ENCODE data around the gene EPG5. TPM values are rescaled to one million over a fixed set of nuclear protein-coding genes. Genes with fewer than 3 reads are reported as not detected.

Gene EPG5
- total RNA-seq, 4 donors from 2014 or later = 20.4 to 34.3 (median 28.2) TPM

DNA sequence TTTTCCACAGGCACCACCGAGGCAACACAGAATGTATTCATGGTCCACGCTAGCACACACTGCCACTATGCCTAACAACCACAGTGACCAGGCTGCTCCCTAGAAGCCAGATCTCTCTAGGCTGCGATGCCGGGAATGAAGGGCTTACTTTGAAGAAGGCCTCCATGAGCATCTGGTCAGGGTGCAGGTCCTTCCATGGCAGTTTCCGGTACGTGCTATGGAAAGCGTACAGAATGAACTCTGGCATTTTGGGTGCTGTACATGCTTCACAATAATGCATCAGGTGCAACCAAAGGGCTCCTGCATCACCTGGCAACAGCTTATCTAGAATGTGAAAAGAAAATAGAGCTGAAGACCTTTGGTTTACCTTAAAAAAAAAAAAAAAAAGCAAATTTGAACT is 96.7 kb downstream of the EPG5 start:
- WGBS = 93% methylated on average over 7 of the region's 7 CpGs
- Histone ChIP-seq H3K4me3 (no peak overlapping the region), H3K27me3 (no peaks in the 10 kb centered on the region), H3K9me3 (no peaks in the 10 kb centered on the region), H3K36me3 (peaks cover 31 to 95% (median 71%) of the 10 kb centered on the region in 4 donors), H3K4me1 (no peaks in the 10 kb centered on the region), H3K27ac (replicated peaks in 1 of 4) (no peak overlapping the region)
- intact Hi-C loops (cut with DNase I) = no loop called here
- DNase-seq (ENCODE audit: extremely low spot score) = no peak
- TF ChIP-seq, protein P1, sequence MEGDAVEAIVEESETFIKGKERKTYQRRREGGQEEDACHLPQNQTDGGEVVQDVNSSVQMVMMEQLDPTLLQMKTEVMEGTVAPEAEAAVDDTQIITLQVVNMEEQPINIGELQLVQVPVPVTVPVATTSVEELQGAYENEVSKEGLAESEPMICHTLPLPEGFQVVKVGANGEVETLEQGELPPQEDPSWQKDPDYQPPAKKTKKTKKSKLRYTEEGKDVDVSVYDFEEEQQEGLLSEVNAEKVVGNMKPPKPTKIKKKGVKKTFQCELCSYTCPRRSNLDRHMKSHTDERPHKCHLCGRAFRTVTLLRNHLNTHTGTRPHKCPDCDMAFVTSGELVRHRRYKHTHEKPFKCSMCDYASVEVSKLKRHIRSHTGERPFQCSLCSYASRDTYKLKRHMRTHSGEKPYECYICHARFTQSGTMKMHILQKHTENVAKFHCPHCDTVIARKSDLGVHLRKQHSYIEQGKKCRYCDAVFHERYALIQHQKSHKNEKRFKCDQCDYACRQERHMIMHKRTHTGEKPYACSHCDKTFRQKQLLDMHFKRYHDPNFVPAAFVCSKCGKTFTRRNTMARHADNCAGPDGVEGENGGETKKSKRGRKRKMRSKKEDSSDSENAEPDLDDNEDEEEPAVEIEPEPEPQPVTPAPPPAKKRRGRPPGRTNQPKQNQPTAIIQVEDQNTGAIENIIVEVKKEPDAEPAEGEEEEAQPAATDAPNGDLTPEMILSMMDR (IDR thresholded peaks at IDR 0.05) = no peak
- TF ChIP-seq POLR2A (IDR thresholded peaks at IDR 0.05; ENCODE audit: low read depth) (no peak), EP300 (IDR thresholded peaks at IDR 0.05) (no peak), POLR2AphosphoS5 (IDR thresholded peaks at IDR 0.05) (no peak)

DNA sequence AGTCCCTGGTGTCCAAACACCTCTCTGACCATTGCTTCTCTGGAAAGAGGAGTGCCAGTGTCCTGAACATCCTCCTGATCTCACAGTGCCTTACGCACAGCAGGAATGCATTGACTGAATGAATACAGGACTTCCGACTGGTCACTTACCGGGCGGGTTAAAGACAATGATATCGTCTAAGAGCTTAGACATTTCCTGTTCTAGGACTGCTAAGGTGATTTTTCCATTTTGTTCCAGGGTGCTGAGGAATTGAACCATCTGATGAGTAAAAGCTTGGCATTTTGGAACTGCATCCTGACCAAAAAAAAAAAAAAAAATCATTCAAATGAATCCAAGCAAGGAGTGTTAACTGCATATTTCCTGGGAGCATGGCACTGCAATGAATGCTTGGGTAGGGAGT is 101.7 kb downstream of the EPG5 start:
- no peaks in the 10 kb centered on the region for H3K4me1 ChIP-seq
- TF ChIP-seq EP300 (IDR thresholded peaks at IDR 0.05) (no peak), POLR2A (IDR thresholded peaks at IDR 0.05; ENCODE audit: low read depth) (no peak), POLR2AphosphoS5 (IDR thresholded peaks at IDR 0.05) (no peak)
- TF ChIP-seq, protein P1 (IDR thresholded peaks at IDR 0.05) = no peak
- 88% methylated on average over 5 of the region's 5 CpGs for WGBS
- no peak overlapping the region for H3K4me3 ChIP-seq
- H3K36me3 ChIP-seq = peaks cover 36 to 96% (median 69%) of the 10 kb centered on the region in 4 donors
- intact Hi-C loops (cut with DNase I) = no loop called here
- no peak overlapping the region for H3K27ac ChIP-seq (replicated peaks in 1 of 4)
- H3K27me3 ChIP-seq = no peaks in the 10 kb centered on the region
- no peaks in the 10 kb centered on the region for H3K9me3 ChIP-seq
- DNase-seq (ENCODE audit: extremely low spot score) = no peak

DNA sequence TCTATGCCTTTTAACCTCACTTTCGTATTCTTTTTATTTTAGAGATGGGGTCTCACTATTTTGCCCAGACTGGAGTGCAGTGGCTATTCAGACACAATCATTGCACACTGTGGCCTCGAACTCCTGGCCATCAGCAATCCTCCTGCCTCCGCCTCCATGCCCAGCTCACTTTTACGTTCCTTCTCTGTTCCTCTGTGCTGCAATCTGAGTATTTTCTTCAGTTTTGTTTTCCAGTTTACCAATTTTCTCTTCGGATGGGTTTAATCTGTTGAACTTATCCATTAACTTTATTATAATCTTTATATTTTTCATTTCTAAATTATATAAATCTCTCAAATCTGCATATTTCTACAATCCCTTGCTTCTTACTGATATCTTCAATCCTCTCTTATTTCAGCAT is 103.0 kb downstream of the EPG5 start:
- no peak for DNase-seq (ENCODE audit: extremely low spot score)
- TF ChIP-seq, protein P1 (IDR thresholded peaks at IDR 0.05) = no peak
- TF ChIP-seq POLR2A (IDR thresholded peaks at IDR 0.05; ENCODE audit: low read depth) (no peak), POLR2AphosphoS5 (IDR thresholded peaks at IDR 0.05) (no peak), EP300 (IDR thresholded peaks at IDR 0.05) (no peak)
- WGBS = 98% methylated on average over 5 of the region's 5 CpGs

DNA sequence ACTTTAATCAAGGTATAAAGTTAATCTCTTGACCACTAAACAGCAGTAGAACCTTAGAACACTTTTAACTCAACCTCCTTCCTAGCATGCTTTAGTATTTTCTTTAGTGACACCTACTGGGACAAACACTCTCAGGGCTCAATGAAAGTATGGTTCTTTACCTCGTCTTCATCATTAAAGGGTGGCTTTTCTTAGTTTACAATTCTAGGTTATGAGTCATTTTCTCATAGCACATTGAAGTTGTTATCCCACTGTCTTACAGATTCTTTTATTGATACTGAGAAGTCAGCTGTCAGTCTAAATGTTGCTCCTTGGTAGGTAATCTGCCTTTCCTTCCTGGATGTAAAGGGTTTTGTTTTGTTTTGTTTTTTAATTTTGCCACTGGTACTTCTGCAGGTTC is 103.7 kb downstream of the EPG5 start:
- no peaks in the 10 kb centered on the region for H3K27me3 ChIP-seq
- TF ChIP-seq POLR2A (IDR thresholded peaks at IDR 0.05; ENCODE audit: low read depth) (no peak), POLR2AphosphoS5 (IDR thresholded peaks at IDR 0.05) (no peak), EP300 (IDR thresholded peaks at IDR 0.05) (no peak)
- TF ChIP-seq, protein P1 (IDR thresholded peaks at IDR 0.05) = no peak
- peaks cover 47 to 99% (median 76%) of the 10 kb centered on the region in 4 donors for H3K36me3 ChIP-seq
- no peak overlapping the region for H3K4me3 ChIP-seq
- intact Hi-C loops (cut with DNase I) = no loop called here
- H3K4me1 ChIP-seq = no peaks in the 10 kb centered on the region
- 84% methylated on average over 1 of the region's 1 CpG for WGBS
- no peaks in the 10 kb centered on the region for H3K9me3 ChIP-seq
- no peak overlapping the region for H3K27ac ChIP-seq (replicated peaks in 1 of 4)
- no peak for DNase-seq (ENCODE audit: extremely low spot score)

More for the DNA sequence above, 103.0 kb downstream of the EPG5 start:
- Histone ChIP-seq H3K4me3 (no peak overlapping the region), H3K27ac (replicated peaks in 1 of 4) (no peak overlapping the region), H3K36me3 (peaks cover 41 to 98% (median 72%) of the 10 kb centered on the region in 4 donors), H3K4me1 (no peaks in the 10 kb centered on the region), H3K27me3 (no peaks in the 10 kb centered on the region), H3K9me3 (no peaks in the 10 kb centered on the region)
- intact Hi-C loops (cut with DNase I) = no loop called here

DNA sequence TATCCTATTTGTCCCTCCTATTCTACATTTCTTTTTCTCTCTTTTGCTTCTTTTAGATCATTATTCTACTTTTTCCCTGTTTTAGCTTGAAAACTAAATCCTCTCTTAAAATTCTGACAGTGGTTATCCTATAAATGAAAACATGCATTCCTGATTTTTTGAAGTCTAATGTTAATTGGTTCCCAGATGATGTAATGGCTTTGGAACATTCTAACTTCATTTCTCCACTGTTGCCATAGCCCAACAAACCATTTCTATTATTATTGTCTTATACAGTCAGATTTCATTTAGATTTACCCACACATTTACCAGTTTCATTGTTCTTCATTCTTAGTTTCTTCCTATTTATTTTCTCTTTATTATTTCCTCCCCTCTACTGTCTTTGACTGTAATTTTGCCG is 105.2 kb downstream of the EPG5 start:
- H3K4me3 ChIP-seq = no peak overlapping the region
- H3K4me1 ChIP-seq = no peaks in the 10 kb centered on the region
- no peaks in the 10 kb centered on the region for H3K27me3 ChIP-seq
- intact Hi-C loops (cut with DNase I) = no loop called here
- no peaks in the 10 kb centered on the region for H3K9me3 ChIP-seq
- peaks cover 52 to 99% (median 76%) of the 10 kb centered on the region in 4 donors for H3K36me3 ChIP-seq
- TF ChIP-seq, protein P1 (IDR thresholded peaks at IDR 0.05) = no peak
- no peak for TF ChIP-seq POLR2A (IDR thresholded peaks at IDR 0.05; ENCODE audit: low read depth)
- TF ChIP-seq POLR2AphosphoS5 (IDR thresholded peaks at IDR 0.05) = no peak
- no peak for TF ChIP-seq EP300 (IDR thresholded peaks at IDR 0.05)
- WGBS = 95% methylated on average over 1 of the region's 1 CpG
- H3K27ac ChIP-seq (replicated peaks in 1 of 4) = no peak overlapping the region
- DNase-seq (ENCODE audit: extremely low spot score) = no peak

Data from esophagus muscularis mucosa (tissue), 4 donors.